Measurements from ENCODE around the gene DLGAP4.

Gene DLGAP4

DNA sequence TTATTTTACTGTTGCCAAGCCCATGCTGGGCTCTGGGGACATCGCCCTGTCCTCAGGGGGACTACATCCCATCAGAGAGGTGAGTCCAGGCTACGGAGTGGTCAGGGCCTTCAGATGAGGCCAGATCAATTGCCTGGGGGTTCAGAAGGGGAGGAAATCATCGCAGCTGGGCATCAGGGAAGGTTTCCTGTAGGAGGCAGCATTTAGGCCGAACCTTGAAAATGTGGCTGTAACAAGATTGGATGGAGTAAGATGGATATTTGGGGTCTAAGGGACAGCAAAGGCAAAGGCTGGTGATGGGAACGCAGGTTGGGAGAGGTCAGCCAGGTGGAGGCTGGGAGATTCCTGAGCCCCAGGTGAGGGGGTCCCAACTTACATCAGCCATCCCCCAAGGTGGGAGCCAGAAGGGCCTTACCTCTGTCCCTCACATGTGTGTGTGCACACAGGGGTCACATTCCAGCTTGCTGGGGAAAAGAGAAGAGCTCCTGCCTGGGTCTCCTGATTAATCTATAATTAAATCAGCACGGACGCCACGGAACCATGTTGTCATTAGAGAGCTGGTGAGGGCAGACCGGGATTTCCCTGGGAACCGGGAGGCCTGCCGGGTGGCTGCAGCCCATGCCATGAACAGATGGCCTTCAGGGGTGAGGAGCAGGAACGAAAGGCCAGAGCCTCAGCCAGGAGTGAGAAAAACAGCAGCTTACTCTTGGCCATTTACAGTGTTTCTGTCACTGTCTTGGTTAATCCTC, 30.5 kb upstream of the DLGAP4 start:
- DNase-seq: no peak

DNA sequence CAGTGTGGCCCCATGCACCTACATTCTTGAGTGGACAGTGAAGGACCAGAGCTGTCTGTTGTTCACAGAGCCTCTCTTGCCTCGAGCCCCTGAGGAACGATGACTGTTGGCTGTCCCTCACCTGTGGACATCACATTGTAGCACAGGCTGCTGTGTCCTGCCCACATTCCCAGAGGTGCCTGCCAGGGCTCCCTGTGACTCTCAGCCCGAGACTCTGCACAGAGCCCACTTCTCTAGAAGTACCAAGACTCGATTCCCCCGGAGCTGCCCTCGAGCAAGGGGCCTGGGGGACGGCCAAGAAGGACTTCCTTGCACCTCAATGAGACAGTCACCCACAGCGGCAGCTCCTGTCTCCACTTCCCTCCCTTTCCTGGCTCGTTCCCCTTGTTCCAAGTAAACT, 28.6 kb upstream of the DLGAP4 start:
- no peak for DNase-seq

DNA sequence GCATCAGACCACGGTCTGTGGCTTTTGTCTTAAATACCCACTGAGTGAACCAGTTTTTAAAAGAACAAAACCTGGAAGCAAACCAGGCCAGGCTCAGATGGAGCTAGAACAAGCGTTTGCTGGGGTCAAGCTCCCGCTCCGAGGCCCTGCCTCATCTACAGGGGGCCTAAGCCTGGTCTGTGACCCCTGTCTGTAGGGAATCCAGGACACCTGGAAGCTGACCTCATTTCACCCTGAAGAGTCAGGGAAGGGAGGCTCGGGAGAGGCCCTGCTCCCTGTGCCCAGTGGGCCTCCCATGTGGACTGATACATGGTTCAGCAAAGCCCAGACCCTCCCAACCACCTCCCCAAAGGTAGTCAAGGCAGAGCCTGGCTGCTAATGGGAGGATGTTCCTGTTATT, 26.8 kb upstream of the DLGAP4 start:
- DNase-seq: no peak

DNA sequence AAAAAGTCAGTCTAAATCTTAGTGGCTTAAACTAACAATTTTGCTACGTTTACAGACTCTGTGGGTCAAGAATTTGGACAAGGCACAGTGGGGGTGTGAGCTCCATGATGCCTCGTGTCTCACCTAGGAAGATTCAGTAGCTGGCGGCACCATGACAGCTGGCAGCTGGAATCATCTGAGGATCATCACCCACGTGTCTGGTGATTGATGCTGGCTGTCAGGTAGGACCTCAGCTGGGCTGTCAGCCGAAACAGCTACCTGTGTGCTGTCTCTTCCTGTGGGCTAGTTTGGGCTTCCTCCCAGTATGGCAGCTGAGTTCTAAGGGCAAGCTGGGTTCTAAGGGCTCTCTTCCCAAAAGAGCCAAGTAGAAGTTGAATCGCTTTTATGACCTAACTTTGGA, 26.4 kb upstream of the DLGAP4 start:
- no peak for DNase-seq

DNA sequence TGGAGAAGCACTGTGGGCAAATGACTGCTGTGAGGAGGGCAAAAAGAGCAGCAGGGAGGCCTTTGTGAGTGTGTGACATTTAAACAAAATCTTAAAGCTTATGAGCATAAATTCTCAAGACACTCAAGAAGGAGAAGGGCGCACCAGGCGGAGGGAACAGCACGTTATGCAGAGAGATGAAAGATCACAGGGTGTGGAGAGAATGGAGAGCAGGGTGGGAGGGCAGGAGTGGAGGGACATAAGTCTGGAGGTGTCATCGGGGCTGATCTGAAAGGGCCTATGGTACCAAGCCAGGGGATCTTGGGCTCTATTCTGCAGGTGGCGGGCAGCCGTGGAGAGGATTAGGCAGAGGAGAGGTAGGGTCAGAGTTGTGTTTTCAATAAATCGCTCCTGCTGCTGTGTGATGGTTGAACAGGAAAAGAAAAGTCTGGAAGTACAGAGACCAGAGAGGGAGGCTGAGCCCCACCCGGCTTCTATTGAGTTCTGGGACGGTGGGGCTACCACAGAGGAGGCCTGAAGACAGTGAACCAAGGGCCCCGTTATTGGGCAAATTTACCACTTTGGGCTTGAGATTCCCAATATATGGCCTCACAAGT, 24.3 kb upstream of the DLGAP4 start:
- no peak for DNase-seq

DNA sequence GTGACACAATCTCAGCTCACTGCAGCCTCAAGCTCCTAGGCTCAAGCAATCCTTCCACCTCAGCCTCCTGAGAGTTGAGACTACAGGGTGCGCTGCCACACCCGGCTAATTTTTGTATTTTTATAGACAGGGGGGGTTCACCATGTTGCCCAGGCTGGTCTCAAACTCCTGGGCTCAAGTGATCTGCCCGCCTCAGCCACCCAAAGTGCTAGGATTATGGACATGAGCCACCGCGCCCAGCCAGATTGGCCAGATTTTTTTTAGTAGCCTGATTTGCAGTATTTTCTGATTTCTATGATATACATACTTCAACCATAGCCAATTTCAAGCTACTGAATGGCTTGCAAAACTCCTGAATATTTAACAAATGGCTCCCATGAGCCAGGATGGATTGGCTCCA, 21.4 kb upstream of the DLGAP4 start:
- no peak for DNase-seq

DNA sequence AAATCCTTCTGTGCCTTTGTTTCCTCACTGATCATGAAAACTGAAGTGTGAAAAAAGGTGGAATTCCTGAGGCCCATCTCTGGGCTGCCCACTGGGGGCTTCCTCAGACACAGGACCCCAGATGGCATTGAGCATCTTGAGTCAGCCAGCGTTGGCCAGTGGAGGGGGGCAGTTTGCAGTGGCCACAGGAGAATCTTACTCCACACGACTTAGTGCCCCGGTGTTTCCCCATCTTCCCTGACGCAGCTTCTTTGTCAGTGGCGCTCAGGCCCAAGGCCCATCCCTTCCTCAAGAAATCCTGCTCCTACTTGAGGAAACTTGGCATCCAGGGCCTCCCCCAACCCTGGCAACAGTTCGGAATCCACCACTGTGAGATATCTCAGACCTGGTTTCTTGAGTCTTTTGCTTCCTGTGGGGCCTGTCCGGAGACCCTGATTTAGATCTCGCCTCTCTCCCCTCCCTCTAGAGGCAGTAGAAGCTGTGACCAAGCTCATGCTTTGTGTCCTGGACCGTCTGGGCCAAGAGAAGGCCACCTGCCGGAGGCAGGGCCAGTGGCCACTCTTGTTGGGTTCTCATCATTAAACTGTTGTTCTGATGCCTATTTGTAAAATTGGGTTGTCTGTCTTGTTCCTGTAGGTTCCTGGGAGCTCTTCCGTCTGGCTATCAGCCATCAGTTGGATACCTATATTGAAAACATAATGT, 20.2 kb upstream of the DLGAP4 start:
- DNase-seq: no peak

DNA sequence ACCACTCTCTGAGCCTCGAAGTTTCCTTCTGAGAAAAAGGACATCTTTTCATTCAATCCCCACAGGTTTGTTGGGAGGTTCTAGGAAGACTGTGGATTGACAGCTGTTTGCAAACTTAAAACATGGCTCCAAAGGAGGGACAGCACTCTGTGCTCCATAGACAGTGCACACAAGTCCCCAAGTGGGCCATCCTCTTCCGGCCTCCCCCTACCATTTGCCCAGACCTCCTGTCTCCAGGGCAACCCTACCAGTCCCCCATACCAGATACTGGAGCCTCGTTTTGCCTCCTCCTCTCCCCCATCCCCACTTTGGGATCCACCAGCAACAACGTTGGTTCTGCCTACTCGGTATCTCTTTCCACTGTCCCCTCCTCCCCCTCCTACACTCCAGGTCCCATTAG, 8.5 kb upstream of the DLGAP4 start:
- no peak for DNase-seq

DNA sequence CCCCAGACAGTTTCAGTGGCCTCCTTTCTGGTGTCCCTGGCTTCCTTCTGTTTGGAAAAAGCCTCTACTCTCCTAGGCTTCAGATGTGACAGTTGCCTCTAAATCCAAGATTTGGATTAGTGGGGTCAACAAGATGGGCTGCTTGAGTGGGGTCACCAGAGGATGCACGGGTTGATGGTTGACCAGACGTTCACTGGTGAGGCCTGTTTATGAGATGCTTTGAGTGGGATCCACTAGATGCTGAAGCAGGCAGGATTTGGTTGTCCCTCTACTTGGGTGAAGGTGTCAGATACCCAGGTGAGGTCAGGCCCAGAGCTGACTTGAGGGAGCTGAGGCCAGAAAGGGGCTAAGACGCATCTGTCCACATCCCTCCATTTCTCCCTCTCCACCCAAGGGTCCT, 8.1 kb upstream of the DLGAP4 start:
- DNase-seq: no peak

DNA sequence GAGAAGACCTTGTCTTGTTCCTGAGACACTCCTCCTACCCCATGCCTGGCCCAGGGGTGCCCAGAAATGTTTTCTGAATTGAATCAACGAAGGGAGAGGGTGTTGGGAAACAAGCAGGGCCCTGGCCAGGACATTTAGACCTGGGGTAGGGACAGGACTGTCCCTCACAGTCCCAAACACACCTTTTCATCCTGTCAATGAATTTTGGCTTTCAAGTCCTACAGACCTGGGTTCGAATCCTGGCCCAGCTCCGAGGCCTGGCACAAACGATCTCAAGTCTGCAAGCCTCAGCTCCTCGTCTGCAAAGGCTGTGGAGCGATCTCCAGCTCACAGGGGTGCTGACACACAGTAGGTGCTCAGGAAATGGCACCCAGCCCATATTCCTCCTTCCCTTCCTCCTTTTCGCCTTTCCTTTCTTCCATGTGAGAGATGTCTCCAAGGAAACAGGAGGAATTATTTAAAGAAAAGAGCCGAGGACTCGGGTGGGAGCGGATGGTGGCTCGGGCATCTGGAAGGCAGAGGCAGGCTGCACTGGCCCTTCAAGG, 7.3 kb upstream of the DLGAP4 start:
- DNase-seq: no peak

DNA sequence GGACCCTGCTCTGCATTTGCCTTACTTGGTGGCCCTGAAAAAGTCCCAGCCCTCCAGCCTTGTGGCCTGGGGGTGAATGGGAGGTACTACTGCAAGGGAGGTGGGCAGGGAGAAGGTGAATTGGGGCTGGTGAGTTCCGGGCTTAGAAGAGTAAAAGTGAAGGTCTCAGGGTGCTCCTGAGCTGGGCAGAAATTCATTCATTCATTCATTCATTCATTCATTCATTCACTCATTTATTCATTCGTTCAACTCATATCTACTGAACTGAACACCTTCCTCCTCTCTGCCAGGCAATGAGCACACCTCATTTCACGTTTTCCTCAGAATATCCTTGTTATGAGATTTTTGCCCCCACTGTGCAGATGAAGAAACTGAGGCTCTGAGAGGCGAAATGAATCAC, 6.7 kb upstream of the DLGAP4 start:
- DNase-seq: no peak

DNA sequence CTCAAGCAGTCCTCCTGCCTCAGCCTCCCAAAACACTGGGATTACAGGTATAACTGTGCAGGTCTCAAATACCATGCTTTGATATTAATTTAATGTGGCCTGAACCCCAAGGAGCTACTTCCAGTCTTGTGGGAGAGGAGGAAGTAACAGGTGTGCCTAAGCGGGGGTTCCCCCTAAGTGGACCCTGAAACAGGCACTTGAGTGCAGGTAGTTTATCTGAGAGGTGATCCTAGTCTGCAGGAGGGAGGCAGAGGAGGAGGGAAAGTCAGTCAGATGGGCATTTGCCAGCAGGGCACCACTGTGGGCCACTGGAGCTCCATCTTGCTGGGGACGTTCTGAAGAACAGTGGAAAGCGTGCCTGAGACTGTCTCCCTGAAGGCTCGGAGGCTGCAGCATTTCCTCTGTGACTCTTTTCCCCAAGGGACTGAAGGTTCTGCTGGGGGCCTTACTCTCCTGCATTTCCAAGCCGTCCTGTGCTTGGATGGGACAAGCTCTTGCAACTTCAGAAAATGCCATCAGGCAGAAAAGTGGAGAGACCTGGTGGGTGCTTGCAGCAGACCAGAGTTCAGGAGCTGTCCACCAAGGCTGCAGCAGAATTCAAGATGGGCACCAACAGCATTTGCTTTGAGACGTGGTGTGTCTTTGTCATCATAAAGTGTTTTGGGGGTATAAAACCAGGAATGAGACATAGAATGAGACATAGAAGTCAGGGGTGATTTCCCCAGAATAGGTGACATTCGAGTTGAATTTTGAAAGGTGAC, 4.6 kb upstream of the DLGAP4 start:
- no peak for DNase-seq

DNA sequence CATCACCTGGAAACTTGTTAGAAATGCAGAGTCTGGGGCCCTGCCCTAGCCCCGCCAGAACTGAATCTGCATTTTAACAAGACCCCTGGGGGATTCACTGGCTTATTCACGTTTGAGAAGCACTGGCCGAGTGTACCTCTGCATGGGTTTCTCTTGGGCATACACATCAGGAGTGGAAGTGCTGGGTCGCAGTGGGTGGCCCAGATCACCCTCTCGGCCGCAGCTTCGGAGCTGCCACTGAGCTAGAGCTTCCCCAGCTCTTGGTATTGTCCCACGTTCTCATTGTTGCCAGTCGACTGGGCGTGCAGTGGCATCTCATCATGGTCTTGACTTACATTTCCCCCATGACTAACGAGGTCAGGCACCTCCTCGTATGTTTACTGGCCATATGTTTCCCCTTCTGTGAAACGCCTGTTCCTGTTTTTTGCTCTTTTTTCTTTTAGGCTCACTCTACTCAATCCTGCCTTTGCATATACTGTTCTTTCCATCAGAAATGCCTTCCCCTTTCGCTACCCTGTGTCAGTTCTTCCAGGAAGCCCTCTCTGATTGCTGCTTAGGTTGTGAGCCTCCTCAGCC, 3.0 kb upstream of the DLGAP4 start:
- peak; percentile 11 for DNase-seq

DNA sequence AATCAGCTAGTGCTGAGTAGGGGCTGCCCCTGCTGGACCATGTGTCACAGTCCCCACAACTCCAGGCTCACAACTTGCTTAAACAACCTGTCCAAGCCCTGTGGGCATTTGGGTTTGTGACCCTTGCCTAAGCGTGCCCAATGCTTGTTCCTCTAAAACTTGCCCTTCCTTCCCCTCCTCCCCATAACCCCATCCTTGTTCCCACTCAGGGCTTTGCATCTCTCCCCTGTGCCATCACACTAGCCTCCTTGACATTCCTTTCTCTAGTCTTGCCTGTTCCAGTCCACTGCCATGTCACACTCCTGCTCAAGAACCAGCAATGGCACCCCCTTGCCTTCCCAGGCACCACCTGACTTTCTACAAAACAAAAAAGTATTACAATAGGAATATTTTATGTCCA, 2.3 kb upstream of the DLGAP4 start:
- no peak for DNase-seq

DNA sequence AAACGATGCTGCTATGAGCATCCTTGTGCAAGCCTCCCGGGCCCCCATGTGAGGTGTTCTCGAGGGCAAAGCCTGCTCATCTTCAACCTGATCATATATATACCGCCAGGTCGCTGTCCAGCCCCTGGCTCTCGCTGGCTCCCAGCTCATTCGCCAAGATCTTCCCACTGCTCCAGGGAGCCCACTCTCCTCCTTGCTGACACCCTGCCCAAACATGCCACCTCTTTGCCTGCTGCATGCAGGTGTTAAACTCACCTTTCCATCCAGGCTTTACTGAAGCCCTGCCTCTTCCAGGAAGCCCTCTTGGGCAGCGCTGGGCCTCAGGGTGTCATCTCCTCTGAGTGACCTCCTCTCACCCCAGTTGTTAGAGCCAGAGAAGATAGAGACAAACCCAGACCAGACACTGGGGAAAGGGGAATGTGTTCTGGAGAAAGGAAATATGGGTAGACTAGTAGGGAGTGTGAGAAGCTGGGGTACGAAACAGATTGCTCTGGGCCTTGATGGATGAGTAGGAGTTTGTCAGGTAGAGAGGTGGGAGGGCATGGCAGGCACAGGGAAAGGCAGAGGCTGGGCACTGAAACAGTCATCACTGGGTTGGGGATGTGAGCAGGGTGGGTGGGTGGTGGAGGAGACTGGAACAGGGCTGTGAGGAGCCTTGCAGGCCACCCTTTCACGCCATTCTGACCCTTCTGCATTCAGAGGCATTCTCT, 1.2 kb upstream of the DLGAP4 start:
- DNase-seq: no peak

DNA sequence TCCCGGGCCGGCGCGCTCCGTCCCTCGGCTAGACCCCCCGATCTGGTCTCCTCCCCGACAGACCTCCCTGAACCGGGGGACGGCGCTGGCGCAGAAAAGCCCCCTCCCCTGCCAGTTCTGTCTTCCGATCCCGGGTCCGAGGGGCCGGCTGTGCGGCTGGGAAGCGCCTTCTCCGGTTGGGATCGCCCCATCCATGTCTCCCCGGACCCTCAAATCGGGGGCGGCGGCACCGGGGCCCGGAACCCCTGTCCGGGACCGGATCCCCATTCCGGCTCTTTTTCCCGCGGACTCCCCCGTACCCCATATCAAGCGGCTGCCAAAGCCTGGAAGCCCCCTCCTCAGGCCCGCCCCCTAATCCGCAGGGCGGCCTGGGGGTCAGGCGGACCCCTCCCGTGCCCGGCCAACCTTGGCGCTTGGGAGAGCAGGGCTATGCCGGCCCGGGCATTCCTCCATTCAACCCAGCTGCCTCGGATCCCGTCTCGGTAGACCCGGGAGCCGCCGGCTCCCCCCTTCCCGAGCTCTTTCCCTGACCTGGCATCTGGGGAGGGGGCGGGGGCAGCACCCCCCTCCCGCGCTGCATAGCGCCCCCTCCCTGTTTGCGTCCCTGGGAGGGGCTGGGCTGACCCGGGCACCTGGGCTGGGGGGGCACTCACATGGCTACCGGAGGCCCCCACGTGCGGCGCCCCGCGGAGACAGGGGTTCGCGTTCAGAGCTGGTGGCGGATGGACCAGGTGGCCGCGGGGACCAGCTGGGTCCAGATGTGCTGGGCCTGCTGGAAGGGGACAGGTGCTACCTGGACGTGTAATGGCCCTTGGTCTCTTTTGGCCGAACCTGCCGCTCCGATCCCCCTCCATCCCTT, 643 bp downstream of the DLGAP4 start:
- DNase-seq: no peak

DNA sequence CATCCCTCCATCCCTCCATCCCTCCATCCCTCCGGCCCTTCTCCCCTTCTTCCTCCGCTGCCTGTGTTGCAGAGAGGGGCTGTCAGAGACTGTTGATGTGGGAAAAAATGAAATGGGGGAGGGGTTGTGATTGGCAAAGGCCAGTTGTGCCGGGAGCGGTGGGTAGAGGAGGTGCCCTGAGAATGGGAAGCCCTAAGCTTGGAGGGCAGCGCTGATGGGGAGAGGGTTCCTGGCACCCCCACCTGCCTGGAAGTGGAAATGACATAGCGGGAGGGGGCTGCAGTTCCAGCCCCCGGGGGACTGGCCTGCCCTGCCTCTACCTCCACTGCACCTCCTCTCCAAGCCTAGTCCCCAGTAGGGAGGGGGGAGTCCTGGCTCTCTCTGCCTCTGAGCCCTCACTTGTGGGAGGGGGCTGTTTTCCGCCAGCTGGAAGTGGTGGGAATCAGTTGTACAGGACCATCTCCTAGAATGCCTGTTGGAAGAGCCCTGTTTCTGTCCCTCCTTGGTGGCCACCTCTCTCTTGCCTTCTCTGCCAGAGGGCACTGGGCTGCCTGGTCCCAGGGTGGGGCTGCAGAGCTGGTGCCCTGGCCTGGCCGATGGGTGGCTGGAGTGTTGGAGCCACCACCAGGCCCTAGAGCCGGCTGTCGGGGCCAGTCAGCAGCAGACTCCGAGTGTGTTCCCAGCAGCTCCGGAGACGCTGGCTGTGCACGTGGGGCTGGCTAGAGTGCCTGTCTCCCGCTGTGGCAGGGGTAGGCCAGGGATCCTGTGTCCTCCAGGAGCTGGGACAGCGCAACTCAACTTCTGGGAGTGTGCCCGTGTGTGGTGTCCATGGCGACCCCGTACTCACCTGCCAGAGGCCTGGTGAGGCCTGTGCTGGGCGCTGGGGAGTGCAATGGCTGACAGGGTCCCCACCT, 1.5 kb downstream of the DLGAP4 start:
- no peak for DNase-seq

DNA sequence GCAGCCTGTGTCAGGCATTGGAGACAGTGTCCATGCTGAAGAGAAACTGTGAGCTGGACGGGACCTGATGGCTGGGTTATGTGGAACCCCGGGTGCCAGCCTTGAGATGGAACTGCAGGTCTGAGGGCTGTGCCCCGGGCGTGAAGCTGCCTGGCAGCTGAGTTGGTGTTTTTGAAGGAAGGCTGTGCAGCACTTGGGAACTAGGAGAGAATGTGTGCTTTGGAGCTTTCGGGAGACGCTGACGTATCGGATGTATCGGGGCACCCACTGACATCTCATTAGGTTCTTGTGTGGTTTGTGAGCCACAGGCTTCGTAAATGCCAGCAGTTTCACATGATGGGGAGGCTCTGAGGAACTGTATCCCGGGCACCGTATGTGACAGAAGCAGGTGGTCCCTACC, 2.2 kb downstream of the DLGAP4 start:
- DNase-seq: no peak

DNA sequence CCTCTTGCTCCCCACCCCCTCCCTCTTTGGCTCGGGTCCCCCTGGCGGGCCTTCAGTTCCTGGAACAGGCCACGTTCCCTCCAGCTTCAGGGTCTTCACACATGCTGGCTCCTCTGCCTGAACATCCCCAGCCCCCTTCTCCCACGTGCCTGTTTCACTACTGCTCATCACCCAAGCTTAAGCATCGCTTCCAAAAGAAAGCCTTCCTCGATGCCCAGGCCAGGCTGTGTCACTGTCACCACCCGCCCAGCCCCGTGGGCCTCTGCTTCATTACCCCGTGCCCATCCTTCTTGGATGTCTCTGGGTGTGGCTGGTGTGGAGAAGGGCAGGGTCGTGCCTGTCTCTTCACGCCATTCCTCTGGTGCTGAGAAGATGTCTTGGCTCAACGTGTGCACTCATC, 2.8 kb downstream of the DLGAP4 start:
- no peak for DNase-seq

DNA sequence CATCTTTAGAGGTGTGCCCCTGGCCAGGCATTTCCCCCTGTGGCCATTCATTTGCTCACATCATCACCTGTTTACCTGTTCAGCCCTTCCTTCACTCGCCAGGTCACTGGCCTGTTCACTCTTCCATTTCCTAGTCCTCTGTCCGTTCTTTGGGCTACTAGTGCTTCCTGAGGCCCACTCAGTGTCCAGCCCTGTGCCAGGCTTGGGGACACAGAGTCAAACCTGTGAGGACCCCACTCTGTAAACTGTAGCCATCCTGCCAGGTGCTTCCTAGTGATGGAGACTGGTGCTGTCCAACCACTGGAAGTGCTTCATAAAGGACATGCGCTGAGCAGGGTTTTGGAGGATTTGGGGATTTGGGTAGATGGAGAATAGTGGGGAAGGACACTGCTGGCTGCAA, 3.5 kb downstream of the DLGAP4 start:
- DNase-seq: no peak

All from hematopoietic multipotent progenitor cell treated with erythropoietin and hydrocortisone succinate and interleukin-3 and kit ligand, for 6 days (in vitro differentiated cells).